ENCODE data around the gene CGB8. TPM values are rescaled to one million over a fixed set of nuclear protein-coding genes. Genes with fewer than 3 reads are reported as not detected.

Gene CGB8
- total RNA-seq, 3 donors from 2014 or later = not detected

DNA sequence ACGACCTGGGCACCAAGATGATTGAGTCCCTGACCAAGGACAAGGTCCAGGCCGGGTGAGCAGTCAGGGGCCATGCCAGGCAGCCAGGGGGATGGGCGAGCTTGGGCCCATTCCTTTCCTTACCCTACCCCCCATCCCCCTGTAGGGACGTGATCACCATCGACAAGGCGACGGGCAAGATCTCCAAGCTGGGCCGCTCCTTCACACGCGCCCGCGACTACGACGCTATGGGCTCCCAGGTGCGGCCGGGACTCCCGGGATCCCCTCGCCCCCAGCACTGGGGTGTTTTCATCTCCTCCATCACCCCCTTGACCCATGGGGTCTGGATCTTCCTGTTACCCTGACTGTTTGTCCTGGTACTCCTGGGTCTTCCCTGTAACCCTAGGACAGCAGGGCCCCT, 39.1 kb downstream of the CGB8 start:
- no peak overlapping the region for H3K4me3 ChIP-seq
- H3K9me3 ChIP-seq = no peaks in the 10 kb centered on the region
- H3K36me3 ChIP-seq (ENCODE audit: low read depth) = peaks cover 6% of the 10 kb centered on the region
- DNase-seq = no peak
- intact Hi-C loops (cut with DNase I, micrococcal nuclease) = no loop called here
- no peaks in the 10 kb centered on the region for H3K4me1 ChIP-seq (ENCODE audit: low read depth)
- TF ChIP-seq, protein P1, sequence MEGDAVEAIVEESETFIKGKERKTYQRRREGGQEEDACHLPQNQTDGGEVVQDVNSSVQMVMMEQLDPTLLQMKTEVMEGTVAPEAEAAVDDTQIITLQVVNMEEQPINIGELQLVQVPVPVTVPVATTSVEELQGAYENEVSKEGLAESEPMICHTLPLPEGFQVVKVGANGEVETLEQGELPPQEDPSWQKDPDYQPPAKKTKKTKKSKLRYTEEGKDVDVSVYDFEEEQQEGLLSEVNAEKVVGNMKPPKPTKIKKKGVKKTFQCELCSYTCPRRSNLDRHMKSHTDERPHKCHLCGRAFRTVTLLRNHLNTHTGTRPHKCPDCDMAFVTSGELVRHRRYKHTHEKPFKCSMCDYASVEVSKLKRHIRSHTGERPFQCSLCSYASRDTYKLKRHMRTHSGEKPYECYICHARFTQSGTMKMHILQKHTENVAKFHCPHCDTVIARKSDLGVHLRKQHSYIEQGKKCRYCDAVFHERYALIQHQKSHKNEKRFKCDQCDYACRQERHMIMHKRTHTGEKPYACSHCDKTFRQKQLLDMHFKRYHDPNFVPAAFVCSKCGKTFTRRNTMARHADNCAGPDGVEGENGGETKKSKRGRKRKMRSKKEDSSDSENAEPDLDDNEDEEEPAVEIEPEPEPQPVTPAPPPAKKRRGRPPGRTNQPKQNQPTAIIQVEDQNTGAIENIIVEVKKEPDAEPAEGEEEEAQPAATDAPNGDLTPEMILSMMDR (IDR thresholded peaks at IDR 0.05) = no peak
- ATAC-seq = no peak

GRCh38 chr19:49006905-49007304, 42.0 kb downstream of the CGB8 start:
- Histone ChIP-seq H3K4me3 (no peak overlapping the region), H3K36me3 (ENCODE audit: low read depth) (peaks cover 6% of the 10 kb centered on the region), H3K9me3 (no peaks in the 10 kb centered on the region), H3K4me1 (ENCODE audit: low read depth) (no peaks in the 10 kb centered on the region)
- DNase-seq = no peak
- TF ChIP-seq, protein P1 (IDR thresholded peaks at IDR 0.05) = no peak
- intact Hi-C loops (cut with DNase I, micrococcal nuclease) = no loop called here
- ATAC-seq = no peak

DNA sequence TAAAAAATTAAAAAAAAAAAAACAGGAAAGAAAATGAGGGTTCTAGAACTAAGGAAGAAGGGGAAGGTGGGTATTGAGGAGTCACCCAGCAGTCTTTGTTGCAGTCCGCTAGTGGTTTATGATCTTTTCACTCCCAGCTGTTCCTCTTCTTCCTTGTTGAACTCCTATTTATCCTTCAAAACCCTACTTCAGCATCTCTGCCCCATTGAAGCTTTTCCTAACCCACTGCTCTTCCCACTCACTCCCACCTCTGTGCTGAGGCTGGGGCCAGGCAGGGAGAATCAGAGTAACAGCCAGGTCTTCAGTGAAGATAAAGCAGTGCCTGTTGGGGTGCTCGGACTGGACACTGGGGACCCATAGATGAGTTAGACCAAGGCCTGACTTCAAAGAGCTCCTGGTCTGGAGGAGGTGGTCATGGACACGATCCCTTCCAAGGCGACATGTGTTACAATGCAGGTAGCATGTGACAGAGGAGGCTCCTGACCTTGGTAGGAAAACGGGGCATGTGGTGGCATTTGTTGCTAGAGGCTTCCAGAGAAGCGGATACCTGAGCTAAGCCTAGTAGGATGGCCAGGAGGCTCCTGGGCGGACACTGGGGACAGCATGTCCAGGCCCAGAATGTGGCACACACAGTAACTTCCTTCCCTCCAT, 43.8 kb downstream of the CGB8 start:
- intact Hi-C loops (cut with DNase I, micrococcal nuclease) = no loop called here
- Histone ChIP-seq H3K36me3 (ENCODE audit: low read depth) (peaks cover 6% of the 10 kb centered on the region), H3K4me3 (no peak overlapping the region), H3K4me1 (ENCODE audit: low read depth) (no peaks in the 10 kb centered on the region), H3K9me3 (no peaks in the 10 kb centered on the region)
- DNase-seq = no peak
- TF ChIP-seq, protein P1 (IDR thresholded peaks at IDR 0.05) = no peak
- no peak for ATAC-seq

- DNase-seq = no peak
- no peak overlapping the region for H3K4me3 ChIP-seq
- H3K4me1 ChIP-seq (ENCODE audit: low read depth) = no peaks in the 10 kb centered on the region
- intact Hi-C loops (cut with DNase I, micrococcal nuclease) = no loop called here
- no peak for ATAC-seq
- no peaks in the 10 kb centered on the region for H3K9me3 ChIP-seq
- TF ChIP-seq, protein P1 (IDR thresholded peaks at IDR 0.05) = no peak
- peaks cover 6% of the 10 kb centered on the region for H3K36me3 ChIP-seq (ENCODE audit: low read depth)
These were observed 44.8 kb downstream of the CGB8 start for GRCh38 chr19:49004133-49004532.

DNA sequence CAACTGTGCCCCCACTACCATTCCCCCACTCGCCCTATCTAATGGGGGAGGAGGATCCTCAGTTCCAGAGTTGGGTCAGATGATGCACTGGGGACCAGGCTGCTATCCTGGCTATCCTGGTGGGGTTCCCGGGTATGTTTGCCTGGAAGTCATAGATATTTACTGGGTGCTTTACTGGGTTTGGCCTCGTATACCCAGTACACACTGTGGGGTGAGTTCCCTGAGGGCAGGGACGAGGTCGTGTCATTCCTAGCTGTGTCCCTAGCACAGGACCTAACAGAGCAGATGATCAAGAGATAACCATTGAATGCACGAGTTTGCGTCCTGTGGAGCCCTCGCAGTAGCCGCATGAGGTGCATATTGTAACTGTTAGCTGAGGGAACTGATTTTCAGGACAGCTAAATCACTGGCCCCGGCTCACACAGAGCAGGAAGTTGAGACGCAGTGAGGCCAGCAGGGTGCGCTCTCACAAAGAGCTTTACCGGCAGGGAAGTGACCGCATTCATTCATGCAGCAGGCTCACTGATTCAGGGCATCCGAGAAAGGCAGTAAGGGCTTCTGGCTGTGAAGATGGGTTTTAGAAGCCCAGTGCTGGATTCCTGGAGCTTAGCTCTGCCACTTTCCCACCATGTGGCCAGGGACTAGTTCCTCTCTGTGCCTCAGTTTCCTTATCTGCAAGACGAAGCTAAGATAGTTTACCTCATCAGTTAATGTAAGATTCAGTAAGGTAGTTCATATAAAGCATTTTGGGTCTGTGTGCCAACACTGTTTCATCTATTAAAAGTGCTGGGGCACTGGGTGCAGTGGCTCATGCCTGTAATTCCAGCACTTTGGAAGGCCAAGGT, 49.2 kb downstream of the CGB8 start:
- ATAC-seq (peak; percentile 90), DNase-seq (peak in 2 of 3 donors; percentile 64 to 72)
- Histone ChIP-seq H3K36me3 (ENCODE audit: low read depth) (no peaks in the 10 kb centered on the region), H3K9me3 (no peaks in the 10 kb centered on the region), H3K4me3 (no peak overlapping the region), H3K4me1 (ENCODE audit: low read depth) (peaks cover 4% of the 10 kb centered on the region)
- intact Hi-C loops (cut with DNase I, micrococcal nuclease) = no loop called here
- TF ChIP-seq, protein P1 (IDR thresholded peaks at IDR 0.05) = peak; percentile 30

Data from mucosa of descending colon (tissue), 3 donors.